Upper lobe of left lung (tissue), 6 donors: Measurements from ENCODE around the gene STAC. TPM values are rescaled to one million over a fixed set of nuclear protein-coding genes. Genes with fewer than 3 reads are reported as not detected.

Source experiments
- ATAC-seq, 2 donors: fragments of 200-7000 bp; cut with Tn5 transposase; one replicate each; pipeline ENCODE4 v1.9.1; 2022; ENCODE audit warnings: mild to moderate bottlenecking in 2 of 2, moderate library complexity in 2 of 2; ENCODE audit not compliant: low FRiP score in 2 of 2
- DNase-seq, 2 donors: peaks; one replicate each; pipeline ENCODE4 v3.0.0-alpha.2; 2019 to 2020
- H3K27ac ChIP-seq, 4 donors: fragments of 200-600 bp; sonication (generic); one replicate each; pipeline ENCODE4 v1.5.1; 2016 to 2019
- H3K27me3 ChIP-seq, 4 donors: fragments of 200-600 bp; sonication (generic); one replicate each; pipeline ENCODE4 v1.5.1; 2017 to 2019
- H3K36me3 ChIP-seq, 4 donors: fragments of 200-600 bp; sonication (generic); one replicate each; pipeline ENCODE4 v1.5.1; 2016 to 2019
- H3K4me1 ChIP-seq, 4 donors: fragments of 200-600 bp; sonication (generic); one replicate each; pipeline ENCODE4 v1.5.1; 2018 to 2019
- H3K4me3 ChIP-seq, 4 donors: fragments of 200-600 bp; sonication (generic); one replicate each; pipeline ENCODE4 v1.5.1; 2017 to 2019; ENCODE audit warnings: mild to moderate bottlenecking in 2 of 4, moderate library complexity in 1 of 4
- H3K9me3 ChIP-seq, 4 donors: fragments of 200-600 bp; sonication (generic); one replicate each; pipeline ENCODE4 v1.5.1; 2018 to 2019
- EP300 ChIP-seq, 4 donors: sonication (generic); formaldehyde crosslinking; IDR thresholded peaks; one replicate each; pipeline ENCODE4 v1.5.1; 2017; ENCODE audit warnings: antibody characterized with exemption in 4 of 4, control low read depth in 2 of 4
- POLR2A ChIP-seq, 4 donors: fragments of 450-650 bp; IDR thresholded peaks; one replicate each; pipeline ENCODE4 v1.5.1; 2016 to 2017; ENCODE audit warnings: antibody characterized with exemption in 4 of 4, mild to moderate bottlenecking in 2 of 4
- POLR2AphosphoS5 ChIP-seq, 2 donors: sonication (generic); formaldehyde crosslinking; IDR thresholded peaks; one replicate each; pipeline ENCODE4 v1.5.1; 2017; ENCODE audit warnings: antibody characterized with exemption in 2 of 2
- WGBS, 2 donors: methylation state at CpG; one replicate each; pipeline ENCODE4 v1.1.5; 2017 to 2018; 5-methylcytosine and 5-hydroxymethylcytosine counted together
- total RNA-seq, 6 donors: library from RNA; depleted of rRNA in 4 of 6; stranded (reverse); fragments of >200 nt in 4 of 6; gene quantifications; one replicate each; pipeline versions ENCODE4 v1.1.0 to v1.2.1, GENCODE V29; 2016 to 2021
- TF ChIP-seq, protein P1 (sequence below), 6 experiments: fragments of 450-650 bp in 4 of 6; fragments of 200-600 bp in 2 of 6; sonication (generic) in 2 of 6; IDR thresholded peaks; one replicate each; pipeline ENCODE4 v1.5.1; 2016 to 2019; ENCODE audit warnings: antibody characterized with exemption in 6 of 6
- donor health status: DM: no; HTN: no; CAD: no; lungs with moderate emphysema.
- donor health status: DM: no; HTN: yes; CAD: no; lungs with severe emphysema.

STAC gene
- total RNA-seq, 6 donors from 2014 or later: 11.5 to 31.2 (median 23.5) TPM

DNA sequence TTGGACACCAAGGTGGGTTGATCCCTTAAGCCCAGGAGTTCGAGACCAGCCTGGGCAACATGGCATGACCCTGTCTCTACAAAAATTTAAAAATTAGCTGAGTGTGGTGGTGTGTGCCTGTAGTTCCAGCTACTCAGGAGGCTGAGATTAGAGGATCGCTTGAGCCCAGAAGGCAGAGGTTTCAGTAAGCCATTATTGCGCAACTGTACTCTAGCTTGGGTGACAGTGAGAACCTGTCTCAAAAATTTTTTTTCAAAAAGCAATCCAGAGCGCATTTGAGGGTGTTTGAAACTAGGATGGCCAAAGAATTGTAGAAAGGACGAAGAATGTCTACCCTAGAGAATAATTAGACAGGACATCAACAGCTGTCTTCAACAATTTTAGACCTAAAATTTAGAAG lies 103.4 kb downstream of the STAC start:
- H3K27me3 ChIP-seq: no peaks in the 10 kb centered on the region
- TF ChIP-seq POLR2A (IDR thresholded peaks at IDR 0.05) (no peak), POLR2AphosphoS5 (IDR thresholded peaks at IDR 0.05) (no peak), EP300 (IDR thresholded peaks at IDR 0.05) (no peak)
- TF ChIP-seq, protein P1, sequence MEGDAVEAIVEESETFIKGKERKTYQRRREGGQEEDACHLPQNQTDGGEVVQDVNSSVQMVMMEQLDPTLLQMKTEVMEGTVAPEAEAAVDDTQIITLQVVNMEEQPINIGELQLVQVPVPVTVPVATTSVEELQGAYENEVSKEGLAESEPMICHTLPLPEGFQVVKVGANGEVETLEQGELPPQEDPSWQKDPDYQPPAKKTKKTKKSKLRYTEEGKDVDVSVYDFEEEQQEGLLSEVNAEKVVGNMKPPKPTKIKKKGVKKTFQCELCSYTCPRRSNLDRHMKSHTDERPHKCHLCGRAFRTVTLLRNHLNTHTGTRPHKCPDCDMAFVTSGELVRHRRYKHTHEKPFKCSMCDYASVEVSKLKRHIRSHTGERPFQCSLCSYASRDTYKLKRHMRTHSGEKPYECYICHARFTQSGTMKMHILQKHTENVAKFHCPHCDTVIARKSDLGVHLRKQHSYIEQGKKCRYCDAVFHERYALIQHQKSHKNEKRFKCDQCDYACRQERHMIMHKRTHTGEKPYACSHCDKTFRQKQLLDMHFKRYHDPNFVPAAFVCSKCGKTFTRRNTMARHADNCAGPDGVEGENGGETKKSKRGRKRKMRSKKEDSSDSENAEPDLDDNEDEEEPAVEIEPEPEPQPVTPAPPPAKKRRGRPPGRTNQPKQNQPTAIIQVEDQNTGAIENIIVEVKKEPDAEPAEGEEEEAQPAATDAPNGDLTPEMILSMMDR (IDR thresholded peaks at IDR 0.05): no peak
- H3K4me3 ChIP-seq: no peak overlapping the region
- no peak for DNase-seq
- ATAC-seq: no peak
- H3K9me3 ChIP-seq: no peaks in the 10 kb centered on the region
- H3K27ac ChIP-seq: no peak overlapping the region
- 94% methylated on average over 5 of the region's 5 CpGs for WGBS, 2 donors
- H3K4me1 ChIP-seq: peaks cover 0 to 3% (median 0%) of the 10 kb centered on the region in 4 donors
- H3K36me3 ChIP-seq: no peaks in the 10 kb centered on the region

DNA sequence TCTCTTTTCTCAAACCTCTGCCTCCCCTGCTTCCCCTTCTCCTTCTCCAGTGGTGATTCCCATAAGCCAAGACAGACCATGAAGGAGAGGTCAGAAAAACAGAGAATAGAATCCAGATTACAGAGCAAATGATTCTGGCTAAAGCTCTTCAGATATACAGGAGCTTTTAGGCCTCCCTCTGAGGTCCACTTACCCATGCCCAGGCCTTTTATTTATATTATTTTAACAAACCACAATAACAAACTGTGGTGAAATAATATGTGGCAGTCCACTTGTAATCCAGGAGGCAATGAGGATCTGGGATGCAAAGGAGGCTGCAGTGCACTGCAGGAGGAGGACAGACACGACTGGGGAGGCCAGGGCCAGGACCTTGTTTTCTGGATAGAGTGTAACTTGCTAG lies 104.1 kb downstream of the STAC start:
- WGBS, 2 donors: 64 to 86% methylated on average over 1 of the region's 1 CpG
- TF ChIP-seq EP300 (IDR thresholded peaks at IDR 0.05): no peak
- no peak for TF ChIP-seq POLR2AphosphoS5 (IDR thresholded peaks at IDR 0.05)
- TF ChIP-seq, protein P1 (IDR thresholded peaks at IDR 0.05): no peak
- no peak for TF ChIP-seq POLR2A (IDR thresholded peaks at IDR 0.05)
- DNase-seq (no peak), ATAC-seq (no peak)
- H3K27me3 ChIP-seq: no peaks in the 10 kb centered on the region
- H3K27ac ChIP-seq: no peak overlapping the region
- H3K36me3 ChIP-seq: no peaks in the 10 kb centered on the region
- H3K4me1 ChIP-seq: peaks cover 0 to 6% (median 0%) of the 10 kb centered on the region in 4 donors
- no peak overlapping the region for H3K4me3 ChIP-seq
- no peaks in the 10 kb centered on the region for H3K9me3 ChIP-seq

DNA sequence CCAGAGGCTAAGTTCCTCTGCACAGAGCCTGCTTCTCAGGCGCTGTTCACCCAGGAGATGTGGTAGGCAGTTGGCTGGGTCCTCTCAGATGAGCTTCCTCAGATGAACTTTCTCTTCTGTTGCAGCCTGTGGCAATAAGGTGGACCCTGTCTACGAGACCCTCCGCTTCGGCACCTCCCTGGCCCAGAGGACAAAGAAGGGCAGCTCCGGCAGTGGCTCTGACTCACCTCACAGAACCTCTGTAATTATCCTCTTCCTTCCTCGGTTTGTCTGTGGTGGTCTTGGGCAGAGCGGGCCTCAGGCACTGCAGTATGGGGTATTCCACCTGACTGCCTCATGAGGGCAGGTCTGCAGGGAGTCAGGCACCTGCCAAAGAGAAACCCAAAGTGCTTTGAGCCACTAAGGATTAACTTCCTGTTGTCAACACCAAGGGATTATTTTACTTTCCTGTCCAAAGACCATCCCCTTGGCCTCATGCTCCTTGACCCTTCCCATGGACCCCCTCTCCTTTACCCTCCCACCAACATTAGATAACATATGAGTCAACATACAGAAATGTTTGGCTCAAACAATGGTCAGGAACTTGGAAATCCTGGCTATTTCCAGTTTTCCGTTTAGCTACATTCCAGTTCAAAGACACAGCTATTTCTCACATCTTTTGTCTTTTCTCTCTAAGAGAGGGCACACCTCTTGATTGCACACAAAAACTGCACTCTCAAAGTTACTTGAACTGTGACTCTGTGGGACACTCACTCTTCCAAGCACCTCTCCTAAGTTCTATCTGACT lies 105.9 kb downstream of the STAC start:
- H3K9me3 ChIP-seq: no peaks in the 10 kb centered on the region
- no peaks in the 10 kb centered on the region for H3K27me3 ChIP-seq
- ATAC-seq: no peak
- H3K36me3 ChIP-seq: no peaks in the 10 kb centered on the region
- no peak overlapping the region for H3K27ac ChIP-seq
- TF ChIP-seq, protein P1 (IDR thresholded peaks at IDR 0.05): no peak
- no peak for TF ChIP-seq EP300 (IDR thresholded peaks at IDR 0.05)
- TF ChIP-seq POLR2AphosphoS5 (IDR thresholded peaks at IDR 0.05): no peak
- TF ChIP-seq POLR2A (IDR thresholded peaks at IDR 0.05): no peak
- no peak for DNase-seq
- 88 to 95% methylated on average over 6 to 8 of the region's 8 CpGs for WGBS, 2 donors
- H3K4me3 ChIP-seq: no peak overlapping the region
- H3K4me1 ChIP-seq: peaks cover 0 to 6% (median 0%) of the 10 kb centered on the region in 4 donors

DNA sequence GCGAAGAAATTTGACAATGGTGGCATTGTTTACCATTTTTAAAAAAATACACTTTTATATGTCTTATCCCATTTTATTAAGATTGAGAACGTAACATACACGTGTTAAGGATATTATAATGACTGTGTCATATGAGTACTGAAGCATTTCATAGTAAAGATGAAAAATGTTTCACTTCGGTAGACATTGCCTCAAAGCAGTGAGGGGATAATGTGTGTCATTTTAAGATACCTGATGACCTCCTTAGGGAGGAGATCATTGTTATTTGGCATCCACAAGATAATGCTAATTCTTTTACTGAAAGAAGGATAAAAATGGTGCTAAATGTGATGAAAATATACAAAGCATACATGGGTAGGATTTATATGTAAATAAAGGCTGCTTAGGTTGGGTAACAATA lies 107.3 kb downstream of the STAC start:
- H3K36me3 ChIP-seq: no peaks in the 10 kb centered on the region
- TF ChIP-seq, protein P1 (IDR thresholded peaks at IDR 0.05): no peak
- TF ChIP-seq EP300 (IDR thresholded peaks at IDR 0.05): no peak
- no peak for TF ChIP-seq POLR2A (IDR thresholded peaks at IDR 0.05)
- TF ChIP-seq POLR2AphosphoS5 (IDR thresholded peaks at IDR 0.05): no peak
- H3K4me1 ChIP-seq: peaks cover 0 to 6% (median 0%) of the 10 kb centered on the region in 4 donors
- H3K9me3 ChIP-seq: no peaks in the 10 kb centered on the region
- H3K4me3 ChIP-seq: no peak overlapping the region
- no peak for DNase-seq
- 93 to 95% methylated on average over 4 of the region's 4 CpGs for WGBS, 2 donors
- H3K27ac ChIP-seq: no peak overlapping the region
- no peaks in the 10 kb centered on the region for H3K27me3 ChIP-seq
- ATAC-seq: no peak
